Esophagus (tissue), 2 donors: ENCODE measurements around the gene AP1S1. TPM values are rescaled to one million over a fixed set of nuclear protein-coding genes. Genes with fewer than 3 reads are reported as not detected.
A peak's percentile ranks its signal among the peaks of the same experiment; 100 is the strongest.

Experiments
- H3K27ac ChIP-seq, 2 donors: one replicate each; pipeline ENCODE4 v1.5.1; 2013; ENCODE audit warnings: low read depth in 2 of 2, mild to moderate bottlenecking in 2 of 2, inconsistent platforms in 1 of 2, low read length in 1 of 2, moderate library complexity in 1 of 2
- H3K27me3 ChIP-seq, 2 donors: one replicate each; pipeline ENCODE4 v1.6.1; 2013; ENCODE audit warnings: low read length in 2 of 2, control low read depth in 1 of 2, mild to moderate bottlenecking in 1 of 2; ENCODE audit not compliant: insufficient read depth in 2 of 2, control insufficient read depth in 1 of 2
- H3K36me3 ChIP-seq, 2 donors: one replicate each; pipeline ENCODE4 v1.6.1; 2013; ENCODE audit warnings: low read length in 1 of 2; ENCODE audit not compliant: control insufficient read depth in 2 of 2, insufficient read depth in 2 of 2
- H3K4me1 ChIP-seq, 2 donors: one replicate each; pipeline ENCODE4 v1.6.1; 2013; ENCODE audit warnings: low read length in 1 of 2; ENCODE audit not compliant: control insufficient read depth in 2 of 2, insufficient read depth in 2 of 2
- H3K4me3 ChIP-seq, 2 donors: one replicate each; pipeline ENCODE4 v1.5.1; 2013; ENCODE audit warnings: low read length in 2 of 2, mild to moderate bottlenecking in 2 of 2, low read depth in 1 of 2, moderate library complexity in 1 of 2
- H3K9me3 ChIP-seq, 2 donors: one replicate each; pipeline ENCODE4 v1.6.1; 2013; ENCODE audit warnings: mild to moderate bottlenecking in 2 of 2, low read depth in 1 of 2, low read length in 1 of 2, moderate library complexity in 1 of 2; ENCODE audit not compliant: control insufficient read depth in 2 of 2, insufficient read depth in 1 of 2
- WGBS, 2 donors: extraction: QIAGEN DNeasy Blood & Tissue Kit; methylation state at CpG; one replicate each; pipeline ENCODE4 v1.1.7; 2013; 5-methylcytosine and 5-hydroxymethylcytosine counted together
- polyA plus RNA-seq, 2 donors: library from polyadenylated mRNA; stranded (reverse); fragments of 200-250 nt; gene quantifications; one replicate each; pipeline ENCODE4 v1.2.3, GENCODE V29; 2013
- donor health status: healthy with polysubstance abuse.
- donor health status: Bipolar disorder and iron deficiency.

Gene AP1S1
- polyA plus RNA-seq, 2 donors = 40.2 to 43.3 TPM

- Histone ChIP-seq H3K36me3 (no peaks in the 10 kb centered on the region), H3K27me3 (no peaks in the 10 kb centered on the region), H3K9me3 (no peaks in the 10 kb centered on the region), H3K4me1 (peaks cover 9 to 17% of the 10 kb centered on the region in 2 donors), H3K4me3 (no peak overlapping the region), H3K27ac (peak overlapping the region; percentile 69 to 77)
- WGBS, 2 donors = 89 to 93% methylated on average over 11 of the region's 11 CpGs
Observed at GRCh38 chr7:101122933-101123702, 31.2 kb upstream of the AP1S1 start.

DNA sequence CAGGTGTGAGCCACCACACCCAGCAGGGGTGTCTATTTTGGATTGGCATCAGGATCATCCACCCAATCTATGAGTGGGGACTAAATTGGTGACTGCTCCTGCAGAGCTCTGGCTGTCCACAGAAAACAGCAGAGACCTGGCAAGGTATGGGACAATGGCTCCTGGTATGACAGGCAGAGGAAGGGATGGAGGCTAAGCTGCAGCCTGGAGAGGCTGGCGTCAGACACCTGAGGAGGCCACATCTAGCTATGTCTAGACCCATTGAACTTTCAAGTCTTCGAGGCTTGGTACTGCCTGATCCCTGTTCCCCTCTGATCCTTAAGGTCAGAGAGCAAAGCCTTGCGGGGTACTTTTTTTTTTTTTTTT, 30.6 kb upstream of the AP1S1 start:
- peaks cover 9 to 20% of the 10 kb centered on the region in 2 donors for H3K4me1 ChIP-seq
- WGBS, 2 donors = 82 to 97% methylated on average over 3 of the region's 3 CpGs
- no peaks in the 10 kb centered on the region for H3K9me3 ChIP-seq
- H3K36me3 ChIP-seq = no peaks in the 10 kb centered on the region
- H3K27me3 ChIP-seq = no peaks in the 10 kb centered on the region
- no peak overlapping the region for H3K27ac ChIP-seq
- no peak overlapping the region for H3K4me3 ChIP-seq

GRCh38 chr7:101124376-101125056, 29.8 kb upstream of the AP1S1 start:
- Histone ChIP-seq H3K4me1 (peaks cover 9 to 20% of the 10 kb centered on the region in 2 donors), H3K27me3 (no peaks in the 10 kb centered on the region), H3K4me3 (no peak overlapping the region), H3K36me3 (no peaks in the 10 kb centered on the region), H3K27ac (peak overlapping the region; percentile 11 to 43), H3K9me3 (no peaks in the 10 kb centered on the region)
- WGBS, 2 donors = 27 to 40% methylated on average over 7 of the region's 7 CpGs

DNA sequence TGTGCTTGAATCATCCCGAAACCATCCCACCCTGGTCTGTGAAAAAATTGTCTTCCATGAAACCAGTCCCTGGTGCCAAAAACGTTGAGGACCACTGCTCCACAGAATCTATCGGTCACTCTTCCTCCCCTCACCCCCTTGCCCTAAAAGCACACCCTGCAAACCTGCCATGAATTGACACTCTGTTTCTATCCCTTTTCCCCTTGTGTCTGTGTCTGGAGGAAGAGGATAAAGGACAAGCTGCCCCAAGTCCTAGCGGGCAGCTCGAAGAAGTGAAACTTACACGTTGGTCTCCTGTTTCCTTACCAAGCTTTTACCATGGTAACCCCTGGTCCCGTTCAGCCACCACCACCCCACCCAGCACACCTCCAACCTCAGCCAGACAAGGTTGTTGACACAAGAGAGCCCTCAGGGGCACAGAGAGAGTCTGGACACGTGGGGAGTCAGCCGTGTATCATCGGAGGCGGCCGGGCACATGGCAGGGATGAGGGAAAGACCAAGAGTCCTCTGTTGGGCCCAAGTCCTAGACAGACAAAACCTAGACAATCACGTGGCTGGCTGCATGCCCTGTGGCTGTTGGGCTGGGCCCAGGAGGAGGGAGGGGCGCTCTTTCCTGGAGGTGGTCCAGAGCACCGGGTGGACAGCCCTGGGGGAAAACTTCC, 28.2 kb upstream of the AP1S1 start:
- Histone ChIP-seq H3K27me3 (no peaks in the 10 kb centered on the region), H3K27ac (peak overlapping the region; percentile 62 to 78), H3K9me3 (no peaks in the 10 kb centered on the region), H3K4me1 (peaks cover 9 to 20% of the 10 kb centered on the region in 2 donors), H3K4me3 (no peak overlapping the region), H3K36me3 (no peaks in the 10 kb centered on the region)
- WGBS, 2 donors = 22 to 26% methylated on average over 15 of the region's 15 CpGs

- 5 to 7% methylated on average over 21 to 22 of the region's 22 CpGs for WGBS, 2 donors
- Histone ChIP-seq H3K27me3 (no peaks in the 10 kb centered on the region), H3K4me1 (peaks cover 9 to 20% of the 10 kb centered on the region in 2 donors), H3K9me3 (no peaks in the 10 kb centered on the region), H3K27ac (peak within 1 kb of the TSS; percentile 62 to 78), H3K36me3 (no peaks in the 10 kb centered on the region), H3K4me3 (peak within 1 kb of the TSS in 1 of 2 donors; percentile 34)
Observed at GRCh38 chr7:101126651-101127459, 27.4 kb upstream of the AP1S1 start, which contains the start of gene SERPINE1. Gene SERPINE1, plus strand, starts transcription at chr7:101127104. Its CDS starts 1,290 bp downstream, at chr7:101128394.

GRCh38 chr7:101127460-101128039, 26.7 kb upstream of the AP1S1 start:
- no peaks in the 10 kb centered on the region for H3K27me3 ChIP-seq
- H3K9me3 ChIP-seq = no peaks in the 10 kb centered on the region
- 72 to 81% methylated on average over 3 of the region's 3 CpGs for WGBS, 2 donors
- no peaks in the 10 kb centered on the region for H3K36me3 ChIP-seq
- H3K4me1 ChIP-seq = peaks cover 9 to 17% of the 10 kb centered on the region in 2 donors
- H3K4me3 ChIP-seq = peak overlapping the region in 1 of 2 donors; percentile 34
- H3K27ac ChIP-seq = peak overlapping the region; percentile 42 to 78

- no peak overlapping the region for H3K4me3 ChIP-seq
- H3K27me3 ChIP-seq = no peaks in the 10 kb centered on the region
- H3K4me1 ChIP-seq = peaks cover 9 to 17% of the 10 kb centered on the region in 2 donors
- no peaks in the 10 kb centered on the region for H3K36me3 ChIP-seq
- no peaks in the 10 kb centered on the region for H3K9me3 ChIP-seq
- 71 to 81% methylated on average over 14 of the region's 14 CpGs for WGBS, 2 donors
- H3K27ac ChIP-seq = no peak overlapping the region
Observed at GRCh38 chr7:101128040-101128834, 26.0 kb upstream of the AP1S1 start.

- H3K4me1 ChIP-seq = peaks cover 9 to 17% of the 10 kb centered on the region in 2 donors
Observed at GRCh38 chr7:101129603-101130117, 24.6 kb upstream of the AP1S1 start.

More at GRCh38 chr7:101129603-101130117, 24.6 kb upstream of the AP1S1 start:
- no peaks in the 10 kb centered on the region for H3K9me3 ChIP-seq
- no peak overlapping the region for H3K27ac ChIP-seq
- H3K27me3 ChIP-seq = no peaks in the 10 kb centered on the region
- WGBS, 2 donors = 89 to 91% methylated on average over 3 of the region's 3 CpGs
- peaks cover 0 to 3% of the 10 kb centered on the region in 2 donors for H3K36me3 ChIP-seq
- H3K4me3 ChIP-seq = no peak overlapping the region
